Right hindlimb (tissue), 1 donor: ENCODE results near the gene NCOR1.
"Not testable (repeated sequence)": the region's sequence is repeated elsewhere in the genome, so short reads cannot be mapped to it uniquely, and the experiment has no call there.

Source experiments
- DNase-seq: peaks from one replicate; pipeline ENCODE4 v3.0.0-alpha.2; 2018

Gene NCOR1

DNA sequence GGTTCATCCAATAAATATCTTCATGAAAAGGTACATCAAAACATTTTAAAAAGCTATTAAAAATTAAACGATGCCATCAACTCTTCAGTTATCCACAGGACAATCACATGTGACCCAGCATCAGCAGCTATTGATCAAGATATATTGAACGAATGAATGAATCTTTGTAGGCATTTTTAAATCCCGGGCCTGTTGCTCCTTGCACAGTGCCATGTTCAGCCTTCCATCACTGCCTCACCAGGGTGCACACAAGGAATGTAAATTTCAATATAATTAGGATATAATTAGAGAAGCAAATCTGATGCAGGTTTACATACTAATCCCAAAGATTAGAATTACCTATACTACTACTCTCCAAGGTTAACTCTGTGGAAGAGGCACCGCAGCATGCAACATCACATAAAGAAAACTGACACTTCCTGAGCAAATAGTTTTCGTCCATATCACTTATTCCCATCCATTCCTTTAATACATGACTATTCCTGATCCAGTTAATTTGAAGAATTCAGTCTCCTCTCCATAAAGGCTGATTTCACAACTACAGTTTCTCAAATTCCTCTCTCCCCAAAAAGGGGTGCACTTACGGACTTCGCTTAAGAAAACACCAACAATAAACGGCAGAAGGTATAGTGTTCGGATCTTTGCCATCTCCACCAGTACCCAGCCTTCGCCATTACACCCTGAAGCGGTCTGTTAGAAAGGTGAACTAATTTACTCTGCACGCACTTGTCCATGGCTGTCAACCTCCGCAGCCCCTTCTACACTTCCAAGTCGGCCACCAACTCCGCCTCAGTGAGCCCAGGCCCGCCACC, 938 bp downstream of the NCOR1 start:
- DNase-seq = no peak

DNA sequence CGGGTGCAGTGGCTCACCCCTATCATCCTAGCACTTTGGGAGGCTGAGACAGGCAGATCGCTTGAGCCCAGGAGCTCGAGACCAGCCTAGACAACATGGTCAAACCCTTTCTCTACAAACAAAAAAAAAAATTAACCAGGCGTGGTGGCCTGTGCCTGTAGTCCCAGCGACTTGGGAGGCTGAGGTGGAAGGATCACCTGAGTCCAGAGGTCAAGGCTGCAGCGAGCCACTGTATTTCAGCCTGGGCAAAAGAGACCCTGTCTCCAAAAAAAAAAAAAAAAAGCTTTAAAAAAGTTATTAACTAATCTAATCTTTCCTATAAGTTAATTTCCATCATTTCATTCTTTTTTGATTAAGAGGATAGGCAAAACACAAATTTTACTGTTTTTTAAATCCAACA, 2.5 kb downstream of the NCOR1 start:
- no peak for DNase-seq

DNA sequence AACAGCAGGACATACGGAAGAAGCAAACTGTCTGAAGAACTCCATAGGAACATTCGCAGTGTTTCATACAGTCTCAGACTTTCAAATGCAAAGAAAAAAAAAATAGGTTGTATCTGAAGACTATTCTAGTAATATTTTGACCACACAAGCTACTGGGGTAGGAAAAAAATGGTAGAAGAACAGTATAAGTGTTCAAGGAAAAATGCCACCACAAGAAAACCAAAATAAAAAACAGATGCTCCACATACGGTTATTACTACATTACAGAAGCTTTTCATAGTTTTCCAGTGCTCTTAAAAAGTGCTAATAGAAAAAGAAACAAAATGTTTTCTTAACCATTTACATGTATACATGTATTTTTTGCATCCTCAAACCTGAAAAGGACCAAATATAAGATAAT, 3.7 kb downstream of the NCOR1 start:
- DNase-seq = no peak

DNA sequence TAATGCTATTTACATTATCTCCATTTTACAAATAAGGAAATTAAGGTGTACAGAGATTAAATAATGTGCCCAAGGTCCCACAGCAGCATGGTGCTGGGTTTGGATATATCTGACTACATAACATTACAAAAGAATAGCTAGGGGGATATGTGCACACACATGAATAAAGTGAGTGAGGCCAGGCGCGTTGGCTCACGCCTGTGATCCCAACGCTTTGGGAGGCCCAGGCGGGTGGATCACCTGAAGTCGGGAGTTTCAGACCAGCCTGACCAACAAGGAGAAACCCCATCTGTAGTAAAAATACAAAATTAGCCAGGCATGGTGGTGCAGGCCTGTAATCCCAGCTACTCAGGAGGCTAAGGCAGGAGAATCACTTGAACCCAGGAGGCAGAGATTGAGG, 10.6 kb downstream of the NCOR1 start:
- DNase-seq = not testable (repeated sequence)

DNA sequence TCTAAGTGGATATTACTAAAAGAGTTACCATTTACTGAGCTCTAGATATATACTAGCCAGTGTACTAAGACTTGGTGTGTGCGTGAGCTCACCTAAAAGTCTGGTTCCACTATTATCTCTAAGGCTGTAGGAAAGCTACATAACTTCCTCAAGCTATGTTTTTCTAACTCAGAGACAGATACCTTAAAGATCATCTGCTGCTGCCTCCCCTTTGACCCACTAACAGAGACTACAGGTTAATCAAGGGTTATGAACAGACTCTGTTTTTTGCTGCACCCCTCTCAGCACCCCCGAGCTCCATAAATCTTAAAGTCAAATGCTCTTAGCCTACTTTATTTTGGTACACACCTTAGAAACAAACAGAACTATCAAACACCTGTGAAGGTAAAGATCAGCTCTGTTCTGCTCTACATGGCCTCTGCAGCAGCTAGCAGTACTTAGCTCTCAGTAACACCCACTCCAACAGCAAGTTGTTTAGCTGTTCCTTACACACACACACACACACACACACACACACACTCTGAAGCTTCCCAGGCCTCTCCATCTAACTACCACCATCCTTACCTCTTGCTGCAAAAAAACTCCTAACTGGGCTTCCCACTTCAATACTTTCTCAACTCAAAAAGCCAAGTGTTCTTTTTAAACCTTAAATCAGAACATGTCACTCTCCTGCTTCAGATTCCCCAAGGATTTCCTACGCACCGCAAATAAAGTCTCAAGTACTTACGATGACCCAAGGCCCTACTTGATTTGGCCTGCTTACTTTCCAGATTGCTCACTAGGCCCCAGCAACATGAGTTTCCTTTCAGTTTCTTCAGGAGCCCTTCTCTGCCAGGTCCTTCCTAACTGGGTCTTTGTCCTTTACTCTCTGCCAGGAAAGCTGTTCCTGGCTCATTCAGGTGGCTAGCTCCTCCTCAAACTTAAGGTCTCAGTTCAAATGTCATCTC, 12.5 kb downstream of the NCOR1 start:
- DNase-seq = not testable (repeated sequence)

DNA sequence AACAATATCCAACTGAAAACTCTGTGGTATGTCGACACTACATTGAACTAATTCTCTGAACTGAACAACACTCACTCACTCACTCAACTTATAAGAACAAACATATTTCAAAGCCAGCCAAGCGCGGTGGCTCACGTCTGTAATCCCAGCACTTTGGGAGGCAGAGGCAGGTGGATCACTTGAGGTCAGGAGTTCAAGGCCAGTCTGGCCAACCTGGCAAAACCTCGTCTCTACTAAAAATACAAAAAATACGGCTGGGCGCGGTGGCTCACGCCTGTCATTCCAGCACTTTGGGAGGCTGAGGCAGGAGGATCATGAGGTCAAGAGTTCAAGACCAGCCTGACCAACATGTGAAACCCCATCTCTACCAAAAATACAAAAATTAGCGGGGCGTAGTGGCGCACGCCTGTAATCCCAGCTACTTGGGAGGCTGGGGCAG, 13.6 kb downstream of the NCOR1 start:
- not testable (repeated sequence) for DNase-seq

DNA sequence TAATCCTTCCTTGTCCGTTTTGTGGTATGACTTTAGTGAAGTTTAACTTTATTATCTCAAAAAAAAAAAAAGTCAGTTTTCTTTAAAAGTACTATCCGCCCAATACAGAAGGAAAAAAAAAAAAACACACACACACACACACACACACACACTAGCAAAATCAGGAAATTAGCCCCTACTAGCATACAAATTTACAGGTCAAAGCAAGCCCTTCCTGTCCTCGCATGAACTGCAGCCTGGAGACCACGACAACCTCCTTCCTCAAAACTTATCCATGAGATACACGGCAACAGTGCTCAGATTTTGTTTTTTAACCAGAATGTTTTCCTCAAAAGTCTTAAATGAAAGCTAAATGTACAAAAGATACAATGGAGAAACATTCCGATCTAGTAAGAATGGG, 16.2 kb downstream of the NCOR1 start:
- DNase-seq = no peak

DNA sequence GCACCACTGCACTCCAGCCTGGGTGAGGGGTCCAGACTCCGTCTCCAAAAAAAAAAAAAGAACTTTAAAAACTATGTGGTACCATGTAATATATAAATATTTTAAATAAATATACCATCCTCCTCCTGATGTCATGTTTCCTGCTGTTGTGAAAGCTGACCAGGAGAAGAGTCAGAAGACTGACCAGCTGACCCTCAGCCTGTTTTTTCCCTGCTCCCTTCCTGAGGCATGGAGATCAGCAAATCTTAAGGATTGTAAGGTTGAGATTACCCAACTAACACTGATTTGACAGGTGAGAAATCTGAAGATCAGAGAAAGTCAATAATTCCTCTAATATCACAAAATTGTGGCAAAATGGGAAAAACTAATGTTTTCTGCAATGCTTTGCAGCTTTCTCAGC, 18.1 kb downstream of the NCOR1 start:
- no peak for DNase-seq

DNA sequence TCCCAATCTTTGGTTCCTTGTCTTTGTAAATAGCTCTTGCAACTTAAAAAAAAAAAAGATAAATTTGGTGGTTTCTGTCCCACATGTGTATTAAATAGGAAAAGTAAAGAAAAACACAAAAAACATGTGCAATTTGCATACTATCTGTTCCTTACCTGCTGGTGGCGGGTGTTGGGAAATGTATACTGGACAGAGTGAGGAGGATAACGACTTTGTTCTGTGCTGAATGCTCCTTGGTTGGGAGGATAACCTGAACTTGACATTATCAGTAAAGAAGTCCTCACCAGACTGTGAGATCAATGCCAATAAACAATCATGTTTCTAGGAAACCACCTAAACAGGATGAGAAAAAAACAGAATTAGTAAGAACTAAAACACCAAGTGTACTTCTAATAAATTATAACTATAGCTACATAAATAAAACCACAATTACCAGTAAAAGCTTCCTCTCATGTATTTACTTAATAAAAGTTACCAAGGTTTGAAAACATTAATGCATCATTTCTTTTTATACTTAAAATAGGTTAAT, 21.0 kb downstream of the NCOR1 start:
- DNase-seq = not testable (repeated sequence)

DNA sequence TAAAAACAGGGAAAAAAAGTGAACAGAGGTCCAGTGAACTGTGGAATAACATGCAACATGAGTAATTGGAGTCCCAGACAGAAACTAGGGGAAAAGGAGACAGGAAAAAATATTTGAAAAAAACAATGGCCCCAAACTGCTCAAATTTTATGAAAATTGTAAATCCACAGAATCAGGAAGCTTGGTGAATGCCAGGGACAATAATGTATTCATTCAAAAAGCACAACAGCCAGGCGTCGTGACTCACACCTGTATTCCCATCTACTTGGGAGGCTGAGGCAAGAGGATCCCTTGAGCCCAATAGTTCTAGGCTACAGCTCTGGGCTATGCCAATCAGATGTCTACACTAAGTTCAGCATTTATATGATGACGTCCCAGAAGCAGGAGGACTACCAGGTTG, 23.7 kb downstream of the NCOR1 start:
- DNase-seq = no peak

DNA sequence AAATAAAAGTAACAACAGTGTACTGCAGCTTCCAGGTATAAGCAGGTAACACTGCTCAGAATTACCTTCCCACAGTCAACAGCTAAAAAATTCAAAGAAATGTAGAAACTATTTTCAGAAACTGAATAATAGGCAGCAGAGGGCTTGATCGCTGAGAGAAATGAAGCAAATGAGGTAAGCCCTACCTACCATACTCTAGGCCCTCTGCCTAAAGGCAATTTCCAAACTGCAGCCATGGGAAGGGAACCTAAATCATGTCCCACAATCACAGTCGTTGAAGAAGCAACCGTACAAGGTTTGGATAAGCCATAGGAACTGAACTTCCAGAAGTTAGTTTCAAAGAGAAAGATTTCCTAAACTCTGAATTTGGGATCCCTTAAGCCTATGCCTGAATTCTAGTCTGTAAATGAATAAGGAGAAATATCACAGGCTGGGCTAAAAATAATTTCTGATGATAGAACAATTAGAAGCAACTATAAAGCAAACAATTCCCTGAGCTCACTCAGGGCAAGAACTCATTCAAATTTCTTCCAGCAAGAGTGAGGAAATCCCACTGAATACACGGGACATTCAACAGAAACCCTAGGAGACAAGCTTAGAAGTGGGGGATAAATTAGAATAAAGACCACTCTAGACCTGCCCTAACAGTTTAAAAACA, 24.5 kb downstream of the NCOR1 start:
- DNase-seq = no peak

DNA sequence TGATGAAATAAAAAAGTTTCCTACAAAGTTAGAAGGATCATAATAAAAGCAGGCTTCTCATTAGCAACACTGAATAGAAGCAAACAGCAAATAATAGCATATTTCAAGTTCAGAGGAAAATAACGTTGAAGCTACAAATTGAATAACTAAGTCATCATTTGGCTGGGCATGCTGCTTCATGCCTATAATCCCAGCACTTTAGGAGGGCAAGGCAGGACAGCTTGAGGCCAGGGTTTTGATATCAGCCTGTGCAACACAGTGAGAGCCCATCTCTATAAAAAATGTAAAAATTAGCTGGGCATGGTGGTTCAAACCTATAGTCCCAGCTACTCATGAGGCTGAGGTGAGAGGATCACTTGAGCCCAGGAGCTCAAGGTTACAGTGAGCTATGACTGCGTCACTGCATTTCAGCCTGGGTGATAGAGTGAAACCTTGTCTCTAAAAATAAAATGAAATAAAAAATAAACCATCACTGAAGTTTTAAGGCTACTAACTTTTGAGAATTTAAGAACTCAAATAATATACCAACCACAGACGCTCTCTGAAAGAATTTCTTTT, 25.5 kb downstream of the NCOR1 start:
- DNase-seq = no peak

DNA sequence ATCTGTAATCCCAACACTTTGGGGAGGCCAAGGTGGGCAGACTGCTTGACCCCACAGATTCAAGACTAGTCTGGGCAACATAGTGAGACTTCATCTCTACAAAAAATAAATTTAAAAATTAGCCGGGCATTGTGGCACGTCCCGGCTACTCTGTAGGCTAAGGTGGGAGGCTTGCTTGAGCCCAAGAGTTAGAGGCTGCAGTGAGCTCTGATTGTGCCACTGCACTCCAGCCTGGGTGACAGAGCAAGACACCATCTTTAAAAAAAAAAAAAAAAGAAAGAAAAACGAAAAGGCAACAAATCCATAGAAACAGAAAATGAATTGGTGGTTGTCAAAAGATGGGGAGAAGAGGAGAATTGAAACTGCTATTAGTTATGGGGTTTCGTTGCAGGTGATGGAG, 27.7 kb downstream of the NCOR1 start:
- DNase-seq = no peak

DNA sequence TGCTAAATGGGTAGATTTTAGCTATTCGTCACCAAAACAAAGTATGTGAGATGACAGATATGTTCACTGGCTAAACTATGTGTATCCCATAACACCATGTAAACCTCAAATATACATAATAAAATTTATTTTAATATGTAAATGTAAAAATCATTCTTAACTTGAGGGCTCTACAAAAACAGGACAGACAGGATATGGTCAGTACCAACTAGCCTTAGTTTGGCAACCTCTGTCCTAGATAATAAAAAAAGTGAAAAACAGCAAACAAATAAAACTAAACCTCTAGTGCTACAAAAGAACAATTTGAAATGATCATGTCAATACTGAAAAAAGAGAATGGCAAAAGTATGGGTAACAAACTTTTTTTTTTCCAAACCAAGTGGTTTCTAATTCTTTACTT, 33.8 kb downstream of the NCOR1 start:
- DNase-seq = no peak

DNA sequence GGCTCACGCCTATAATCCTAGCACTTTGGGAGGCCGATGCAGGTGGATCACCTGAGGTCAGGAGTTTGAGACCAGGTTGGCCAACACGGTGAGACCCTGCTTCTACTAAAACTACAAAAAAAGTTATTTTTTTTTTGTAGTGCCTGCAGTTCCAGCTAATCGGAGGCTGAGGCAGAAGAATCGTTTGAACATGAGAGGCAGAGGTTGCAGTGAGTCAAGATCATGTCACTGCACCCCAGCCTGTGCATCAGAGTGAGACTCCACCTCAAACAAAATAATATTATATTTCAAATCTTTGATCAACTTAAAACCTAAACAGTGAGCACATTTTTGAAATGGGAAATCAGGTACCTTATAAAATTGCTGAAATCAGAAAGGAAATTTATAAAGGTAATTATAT, 36.5 kb downstream of the NCOR1 start:
- DNase-seq = no peak

DNA sequence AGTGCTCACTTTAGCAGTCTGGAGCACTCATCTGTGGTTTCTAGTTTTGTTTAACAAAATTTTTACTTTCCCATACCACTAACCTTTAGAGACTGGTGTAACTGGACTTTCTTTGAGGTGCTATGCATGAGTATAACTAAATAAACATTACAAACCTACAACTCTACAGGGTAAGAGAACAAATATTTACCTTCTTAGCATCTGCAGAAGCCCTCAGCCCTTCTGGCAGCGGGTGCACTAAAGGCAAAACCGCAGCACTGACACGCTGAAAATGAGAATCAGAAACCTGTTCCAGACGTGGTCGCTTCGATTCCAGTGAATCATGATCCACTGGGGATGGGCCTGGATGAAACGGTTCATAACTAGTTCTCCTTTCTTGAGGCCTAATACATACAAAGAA, 43.7 kb downstream of the NCOR1 start:
- no peak for DNase-seq

DNA sequence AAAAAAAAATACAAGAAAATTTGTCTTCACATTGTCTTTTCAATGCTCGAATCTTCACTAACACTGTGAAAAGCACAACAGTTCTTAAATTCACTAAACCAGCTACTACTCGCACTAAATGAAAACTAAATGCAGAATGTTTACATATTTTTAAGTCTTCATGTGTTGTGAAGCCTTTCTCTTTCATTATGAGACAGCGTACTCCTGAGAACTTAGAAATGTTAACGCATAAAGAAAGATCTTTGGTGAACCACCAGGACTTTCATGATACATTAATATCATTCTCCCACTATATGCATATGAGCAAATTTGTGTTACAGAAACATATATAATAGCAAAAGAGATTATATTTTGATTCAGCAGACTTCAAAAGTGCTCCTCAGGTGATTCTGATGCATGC, 48.6 kb downstream of the NCOR1 start:
- not testable (repeated sequence) for DNase-seq

DNA sequence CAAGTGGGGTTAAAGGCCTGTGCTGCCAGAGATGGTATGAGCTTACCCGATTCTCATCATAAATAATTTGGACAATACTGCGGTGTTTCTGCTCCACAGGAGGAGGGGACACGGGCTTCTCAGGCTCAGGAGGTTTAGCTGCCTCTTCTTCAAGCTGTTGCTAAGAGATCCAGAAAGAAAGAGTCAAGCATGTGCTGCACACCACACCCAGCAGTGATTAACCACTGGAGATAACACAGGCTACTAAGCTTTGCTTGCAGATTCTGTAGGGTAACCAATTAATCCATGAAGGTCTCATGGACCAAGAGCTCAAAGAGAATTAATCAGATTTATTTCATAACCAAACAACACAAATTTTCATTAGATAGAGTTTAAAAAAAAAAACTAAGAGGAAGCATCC, 56.6 kb downstream of the NCOR1 start:
- no peak for DNase-seq

DNA sequence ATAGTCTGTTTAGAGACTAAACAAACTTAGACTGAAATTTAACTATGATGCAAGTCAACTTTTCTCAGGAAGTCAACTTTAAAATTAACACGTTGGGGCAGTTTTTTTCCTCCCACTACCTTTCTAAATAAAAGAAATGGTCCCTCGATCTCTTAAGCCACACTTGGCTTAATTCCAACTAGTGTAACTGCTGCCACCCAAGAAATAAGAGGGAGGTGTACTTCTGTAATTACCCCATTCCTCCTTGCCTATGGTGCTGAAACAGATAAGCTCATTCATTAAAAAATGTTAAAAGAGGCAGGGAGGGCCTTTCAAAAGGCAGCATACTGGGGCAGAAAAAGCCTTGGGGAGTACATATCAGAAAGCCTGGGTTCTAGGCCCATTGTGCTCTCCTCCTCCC, 59.8 kb downstream of the NCOR1 start:
- no peak for DNase-seq

DNA sequence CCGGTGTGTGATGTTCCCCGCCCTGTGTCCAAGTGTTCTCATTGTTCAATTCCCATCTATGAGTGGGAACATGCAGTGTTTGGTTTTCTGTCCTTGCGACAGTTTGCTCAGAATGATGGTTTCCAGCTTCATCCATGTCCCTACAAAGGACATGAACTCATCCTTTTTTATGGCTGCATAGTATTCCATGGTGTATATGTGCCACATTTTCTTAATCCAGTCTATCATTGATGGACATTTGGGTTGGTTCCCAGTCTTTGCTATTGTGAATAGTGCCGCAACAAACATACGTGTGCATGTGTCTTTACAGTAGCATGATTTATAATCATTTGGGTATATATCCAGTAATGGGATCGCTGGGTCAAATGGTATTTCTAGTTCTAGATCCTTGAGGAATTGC, 63.0 kb downstream of the NCOR1 start:
- DNase-seq = not testable (repeated sequence)

DNA sequence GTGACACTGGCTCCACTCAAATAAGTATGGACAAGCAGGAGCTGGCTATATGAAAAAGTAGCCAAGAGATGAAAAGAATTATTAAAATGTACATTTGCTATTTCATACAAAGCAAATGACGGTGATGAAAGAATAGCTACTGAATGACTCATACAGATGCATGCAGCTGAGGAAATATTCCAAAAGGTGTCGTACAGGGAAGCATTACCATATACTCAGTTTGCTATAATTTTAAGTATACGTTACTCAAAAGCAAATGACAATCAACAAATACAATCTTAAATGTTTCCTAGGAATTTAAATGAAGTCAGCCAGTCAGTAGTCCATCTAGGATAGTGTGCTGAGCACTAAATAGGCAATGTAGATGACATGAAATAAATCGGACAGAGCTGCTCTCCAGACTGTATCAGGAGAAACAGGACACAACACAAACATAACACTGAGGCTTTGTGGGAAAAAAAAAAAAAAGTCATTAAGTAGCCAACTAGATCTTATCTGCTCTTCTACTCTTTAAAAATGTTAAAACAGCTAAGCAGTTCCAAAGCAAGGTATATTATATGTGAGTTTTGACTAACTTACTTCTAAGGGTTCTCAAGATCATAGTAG, 65.0 kb downstream of the NCOR1 start:
- DNase-seq = no peak

DNA sequence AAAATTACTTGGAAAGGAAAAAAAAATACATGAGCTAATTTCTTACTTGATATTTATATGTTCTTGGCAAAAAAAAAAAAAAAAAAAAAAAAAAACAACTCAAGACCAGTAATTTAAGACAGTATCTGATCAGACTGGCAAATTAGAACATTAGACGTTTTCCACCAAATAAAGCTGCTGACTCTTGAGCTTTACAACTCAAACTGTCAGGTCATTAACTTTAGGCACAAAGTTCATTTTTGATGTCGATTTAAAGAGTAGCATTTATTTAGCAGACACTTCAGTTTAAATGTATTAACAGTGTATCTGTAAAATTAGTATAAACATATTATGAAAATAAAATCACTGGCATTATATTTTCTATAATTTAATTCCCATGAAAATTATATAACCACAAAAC, 66.7 kb downstream of the NCOR1 start:
- DNase-seq = no peak
